Measurements from ENCODE around the gene CD163.

CD163 gene

DNA sequence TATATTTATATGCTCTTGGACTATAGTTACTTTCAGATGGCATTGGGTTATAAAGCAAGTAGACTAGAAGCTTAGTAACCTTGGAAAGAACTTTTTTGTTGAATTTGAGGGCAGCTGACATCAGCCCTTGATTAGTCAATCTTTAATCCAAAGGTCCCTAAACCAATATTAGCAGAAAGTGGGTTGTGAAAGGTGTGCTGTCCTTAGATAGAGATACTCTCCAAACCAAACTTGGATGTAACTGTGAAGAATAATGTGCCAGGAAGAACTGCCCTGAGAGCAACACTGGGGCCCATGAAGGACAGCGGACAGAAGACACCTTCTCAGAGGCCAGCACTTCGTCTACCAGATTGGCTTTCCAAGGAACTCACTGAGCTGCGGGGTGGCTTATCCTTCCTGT is 10.6 kb downstream of the CD163 start:
- CTCF ChIA-PET: no interaction called here
- no peak overlapping the region for H3K27ac ChIP-seq (ENCODE audit: extremely low read depth, low read depth, low read length)
- no peaks in the 10 kb centered on the region for H3K4me1 ChIP-seq (ENCODE audit: control insufficient read depth, insufficient read depth, low read length)
- H3K9me3 ChIP-seq (ENCODE audit: control insufficient read depth, insufficient read depth, low read depth, low read length): no peaks in the 10 kb centered on the region
- H3K4me3 ChIP-seq (ENCODE audit: low read depth, low read length): no peak overlapping the region
- POLR2A ChIA-PET: no interaction called here
- no peaks in the 10 kb centered on the region for H3K36me3 ChIP-seq (ENCODE audit: control insufficient read depth in 2 of 2, insufficient read depth in 1 of 2, low read length in 2 of 2)
- TF ChIP-seq ZNF24 (tag by site-specific recombination; IDR thresholded peaks at IDR 0.05): no peak
- TF ChIP-seq FEZF1 (tag by site-specific recombination; IDR thresholded peaks at IDR 0.05): no peak
- TF ChIP-seq REPIN1 (tag by site-specific recombination; IDR thresholded peaks at IDR 0.05; ENCODE audit: low read depth): no peak
- TF ChIP-seq, protein P1, sequence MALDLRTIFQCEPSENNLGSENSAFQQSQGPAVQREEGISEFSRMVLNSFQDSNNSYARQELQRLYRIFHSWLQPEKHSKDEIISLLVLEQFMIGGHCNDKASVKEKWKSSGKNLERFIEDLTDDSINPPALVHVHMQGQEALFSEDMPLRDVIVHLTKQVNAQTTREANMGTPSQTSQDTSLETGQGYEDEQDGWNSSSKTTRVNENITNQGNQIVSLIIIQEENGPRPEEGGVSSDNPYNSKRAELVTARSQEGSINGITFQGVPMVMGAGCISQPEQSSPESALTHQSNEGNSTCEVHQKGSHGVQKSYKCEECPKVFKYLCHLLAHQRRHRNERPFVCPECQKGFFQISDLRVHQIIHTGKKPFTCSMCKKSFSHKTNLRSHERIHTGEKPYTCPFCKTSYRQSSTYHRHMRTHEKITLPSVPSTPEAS (tag by site-specific recombination; IDR thresholded peaks at IDR 0.05): no peak
- no peak for TF ChIP-seq ZNF777 (tag by site-specific recombination; IDR thresholded peaks at IDR 0.05; ENCODE audit: borderline replicate concordance)
- no peak for TF ChIP-seq ZFP41 (tag by site-specific recombination; IDR thresholded peaks at IDR 0.05; ENCODE audit: borderline replicate concordance)
- TF ChIP-seq, protein P2, sequence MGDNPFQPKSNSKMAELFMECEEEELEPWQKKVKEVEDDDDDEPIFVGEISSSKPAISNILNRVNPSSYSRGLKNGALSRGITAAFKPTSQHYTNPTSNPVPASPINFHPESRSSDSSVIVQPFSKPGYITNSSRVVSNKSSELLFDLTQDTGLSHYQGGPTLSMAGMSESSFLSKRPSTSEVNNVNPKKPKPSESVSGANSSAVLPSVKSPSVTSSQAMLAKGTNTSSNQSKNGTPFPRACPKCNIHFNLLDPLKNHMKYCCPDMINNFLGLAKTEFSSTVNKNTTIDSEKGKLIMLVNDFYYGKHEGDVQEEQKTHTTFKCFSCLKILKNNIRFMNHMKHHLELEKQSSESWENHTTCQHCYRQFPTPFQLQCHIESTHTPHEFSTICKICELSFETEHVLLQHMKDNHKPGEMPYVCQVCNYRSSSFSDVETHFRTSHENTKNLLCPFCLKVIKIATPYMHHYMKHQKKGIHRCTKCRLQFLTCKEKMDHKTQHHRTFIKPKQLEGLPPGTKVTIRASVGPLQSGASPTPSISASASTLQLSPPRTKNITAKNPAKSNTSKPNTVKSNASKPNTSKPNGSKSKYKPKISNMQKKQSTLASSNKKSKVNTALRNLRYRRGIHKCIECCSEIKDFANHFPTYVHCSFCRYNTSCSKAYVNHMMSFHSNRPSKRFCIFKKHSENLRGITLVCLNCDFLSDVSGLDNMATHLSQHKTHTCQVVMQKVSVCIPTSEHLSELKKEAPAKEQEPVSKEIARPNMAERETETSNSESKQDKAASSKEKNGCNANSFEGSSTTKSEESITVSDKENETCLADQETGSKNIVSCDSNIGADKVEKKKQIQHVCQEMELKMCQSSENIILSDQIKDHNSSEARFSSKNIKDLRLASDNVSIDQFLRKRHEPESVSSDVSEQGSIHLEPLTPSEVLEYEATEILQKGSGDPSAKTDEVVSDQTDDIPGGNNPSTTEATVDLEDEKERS (tag by site-specific recombination; IDR thresholded peaks at IDR 0.05): no peak
- no peak for TF ChIP-seq ZNF585B (tag by site-specific recombination; IDR thresholded peaks at IDR 0.05)
- TF ChIP-seq, protein P3, sequence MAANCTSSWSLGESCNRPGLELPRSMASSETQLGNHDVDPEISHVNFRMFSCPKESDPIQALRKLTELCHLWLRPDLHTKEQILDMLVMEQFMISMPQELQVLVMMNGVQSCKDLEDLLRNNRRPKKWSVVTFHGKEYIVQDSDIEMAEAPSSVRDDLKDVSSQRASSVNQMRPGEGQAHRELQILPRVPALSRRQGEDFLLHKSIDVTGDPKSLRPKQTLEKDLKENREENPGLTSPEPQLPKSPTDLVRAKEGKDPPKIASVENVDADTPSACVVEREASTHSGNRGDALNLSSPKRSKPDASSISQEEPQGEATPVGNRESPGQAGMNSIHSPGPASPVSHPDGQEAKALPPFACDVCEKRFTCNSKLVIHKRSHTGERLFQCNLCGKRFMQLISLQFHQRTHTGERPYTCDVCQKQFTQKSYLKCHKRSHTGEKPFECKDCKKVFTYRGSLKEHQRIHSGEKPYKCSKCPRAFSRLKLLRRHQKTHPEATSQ (tag by site-specific recombination; IDR thresholded peaks at IDR 0.05): no peak
- no peak for TF ChIP-seq ZNF426 (tag by site-specific recombination; IDR thresholded peaks at IDR 0.05)
- TF ChIP-seq ZNF624 (tag by site-specific recombination; IDR thresholded peaks at IDR 0.05): no peak

DNA sequence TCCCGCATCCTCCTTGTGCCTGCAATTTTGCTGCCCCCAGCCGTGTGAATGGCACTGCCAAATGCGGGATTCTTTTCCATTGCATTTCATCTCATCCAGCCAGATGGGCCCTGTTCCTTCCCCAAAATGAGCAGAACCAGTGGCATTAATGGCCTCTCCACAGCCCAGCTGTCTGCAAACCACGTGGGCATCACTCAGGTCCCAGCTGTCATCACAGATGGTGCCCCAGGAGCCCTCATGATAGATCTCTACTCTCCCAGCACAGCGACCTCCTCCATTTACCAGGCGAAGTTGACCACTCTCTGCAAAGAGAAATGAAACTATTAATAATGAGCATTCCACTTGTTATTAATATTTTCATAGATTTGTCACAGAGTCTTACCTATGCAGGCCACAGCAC is 17.1 kb downstream of the CD163 start:
- H3K4me1 ChIP-seq (ENCODE audit: control insufficient read depth, insufficient read depth, low read length): no peaks in the 10 kb centered on the region
- ChIA-PET POLR2A (no interaction called here), CTCF (no interaction called here)
- H3K9me3 ChIP-seq (ENCODE audit: control insufficient read depth, insufficient read depth, low read depth, low read length): no peaks in the 10 kb centered on the region
- H3K36me3 ChIP-seq (ENCODE audit: control insufficient read depth in 2 of 2, insufficient read depth in 1 of 2, low read length in 2 of 2): no peaks in the 10 kb centered on the region
- TF ChIP-seq ZNF426 (tag by site-specific recombination; IDR thresholded peaks at IDR 0.05) (no peak), ZSCAN30 (tag by site-specific recombination; IDR thresholded peaks at IDR 0.05) (no peak), SP7 (tag by site-specific recombination; IDR thresholded peaks at IDR 0.05) (no peak), ZSCAN23 (tag by site-specific recombination; IDR thresholded peaks at IDR 0.05) (no peak), ZNF416 (tag by site-specific recombination; IDR thresholded peaks at IDR 0.05) (no peak), ZNF140 (tag by site-specific recombination; IDR thresholded peaks at IDR 0.05) (no peak), ZNF266 (tag by site-specific recombination; IDR thresholded peaks at IDR 0.05; ENCODE audit: low read depth) (no peak)
- TF ChIP-seq, protein P4, sequence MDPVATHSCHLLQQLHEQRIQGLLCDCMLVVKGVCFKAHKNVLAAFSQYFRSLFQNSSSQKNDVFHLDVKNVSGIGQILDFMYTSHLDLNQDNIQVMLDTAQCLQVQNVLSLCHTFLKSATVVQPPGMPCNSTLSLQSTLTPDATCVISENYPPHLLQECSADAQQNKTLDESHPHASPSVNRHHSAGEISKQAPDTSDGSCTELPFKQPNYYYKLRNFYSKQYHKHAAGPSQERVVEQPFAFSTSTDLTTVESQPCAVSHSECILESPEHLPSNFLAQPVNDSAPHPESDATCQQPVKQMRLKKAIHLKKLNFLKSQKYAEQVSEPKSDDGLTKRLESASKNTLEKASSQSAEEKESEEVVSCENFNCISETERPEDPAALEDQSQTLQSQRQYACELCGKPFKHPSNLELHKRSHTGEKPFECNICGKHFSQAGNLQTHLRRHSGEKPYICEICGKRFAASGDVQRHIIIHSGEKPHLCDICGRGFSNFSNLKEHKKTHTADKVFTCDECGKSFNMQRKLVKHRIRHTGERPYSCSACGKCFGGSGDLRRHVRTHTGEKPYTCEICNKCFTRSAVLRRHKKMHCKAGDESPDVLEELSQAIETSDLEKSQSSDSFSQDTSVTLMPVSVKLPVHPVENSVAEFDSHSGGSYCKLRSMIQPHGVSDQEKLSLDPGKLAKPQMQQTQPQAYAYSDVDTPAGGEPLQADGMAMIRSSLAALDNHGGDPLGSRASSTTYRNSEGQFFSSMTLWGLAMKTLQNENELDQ (tag by site-specific recombination; IDR thresholded peaks at IDR 0.05; ENCODE audit: low read depth): no peak
- TF ChIP-seq, protein P5, sequence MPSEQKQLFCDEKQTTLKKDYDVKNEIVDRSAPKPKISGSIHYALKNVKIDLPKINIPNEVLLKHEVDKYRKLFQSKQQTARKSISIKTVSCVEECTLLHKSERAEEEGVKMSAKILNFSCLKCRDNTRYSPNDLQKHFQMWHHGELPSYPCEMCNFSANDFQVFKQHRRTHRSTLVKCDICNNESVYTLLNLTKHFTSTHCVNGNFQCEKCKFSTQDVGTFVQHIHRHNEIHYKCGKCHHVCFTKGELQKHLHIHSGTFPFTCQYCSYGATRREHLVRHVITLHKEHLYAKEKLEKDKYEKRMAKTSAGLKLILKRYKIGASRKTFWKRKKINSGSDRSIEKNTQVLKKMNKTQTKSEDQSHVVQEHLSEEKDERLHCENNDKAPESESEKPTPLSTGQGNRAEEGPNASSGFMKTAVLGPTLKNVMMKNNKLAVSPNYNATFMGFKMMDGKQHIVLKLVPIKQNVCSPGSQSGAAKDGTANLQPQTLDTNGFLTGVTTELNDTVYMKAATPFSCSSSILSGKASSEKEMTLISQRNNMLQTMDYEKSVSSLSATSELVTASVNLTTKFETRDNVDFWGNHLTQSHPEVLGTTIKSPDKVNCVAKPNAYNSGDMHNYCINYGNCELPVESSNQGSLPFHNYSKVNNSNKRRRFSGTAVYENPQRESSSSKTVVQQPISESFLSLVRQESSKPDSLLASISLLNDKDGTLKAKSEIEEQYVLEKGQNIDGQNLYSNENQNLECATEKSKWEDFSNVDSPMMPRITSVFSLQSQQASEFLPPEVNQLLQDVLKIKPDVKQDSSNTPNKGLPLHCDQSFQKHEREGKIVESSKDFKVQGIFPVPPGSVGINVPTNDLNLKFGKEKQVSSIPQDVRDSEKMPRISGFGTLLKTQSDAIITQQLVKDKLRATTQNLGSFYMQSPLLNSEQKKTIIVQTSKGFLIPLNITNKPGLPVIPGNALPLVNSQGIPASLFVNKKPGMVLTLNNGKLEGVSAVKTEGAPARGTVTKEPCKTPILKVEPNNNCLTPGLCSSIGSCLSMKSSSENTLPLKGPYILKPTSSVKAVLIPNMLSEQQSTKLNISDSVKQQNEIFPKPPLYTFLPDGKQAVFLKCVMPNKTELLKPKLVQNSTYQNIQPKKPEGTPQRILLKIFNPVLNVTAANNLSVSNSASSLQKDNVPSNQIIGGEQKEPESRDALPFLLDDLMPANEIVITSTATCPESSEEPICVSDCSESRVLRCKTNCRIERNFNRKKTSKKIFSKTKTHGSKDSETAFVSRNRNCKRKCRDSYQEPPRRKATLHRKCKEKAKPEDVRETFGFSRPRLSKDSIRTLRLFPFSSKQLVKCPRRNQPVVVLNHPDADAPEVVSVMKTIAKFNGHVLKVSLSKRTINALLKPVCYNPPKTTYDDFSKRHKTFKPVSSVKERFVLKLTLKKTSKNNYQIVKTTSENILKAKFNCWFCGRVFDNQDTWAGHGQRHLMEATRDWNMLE (tag by site-specific recombination; conservative IDR thresholded peaks at IDR 0.05; ENCODE audit: low read depth): no peak
- H3K4me3 ChIP-seq (ENCODE audit: low read depth, low read length): no peak overlapping the region
- H3K27ac ChIP-seq (ENCODE audit: extremely low read depth, low read depth, low read length): no peak overlapping the region
